Subcutaneous adipose tissue (tissue), 4 donors: ENCODE results near the gene MRPL4. TPM values are rescaled to one million over a fixed set of nuclear protein-coding genes. Genes with fewer than 3 reads are reported as not detected.

Source experiments
- total RNA-seq, 4 donors: library from RNA; depleted of rRNA; stranded (reverse); fragments of >200 nt; gene quantifications; one replicate each; pipeline ENCODE4 v1.1.0, GENCODE V29; 2016
- TF ChIP-seq, protein P1 (sequence below): fragments of 450-650 bp; IDR thresholded peaks from one replicate; pipeline ENCODE4 v1.5.1; 2016; ENCODE audit warnings: low read depth, mild to moderate bottlenecking, control low read depth, antibody characterized with exemption, moderate library complexity

The MRPL4 gene
- total RNA-seq, 4 donors from 2014 or later: 30.6 to 60.8 (median 31.0) TPM

DNA sequence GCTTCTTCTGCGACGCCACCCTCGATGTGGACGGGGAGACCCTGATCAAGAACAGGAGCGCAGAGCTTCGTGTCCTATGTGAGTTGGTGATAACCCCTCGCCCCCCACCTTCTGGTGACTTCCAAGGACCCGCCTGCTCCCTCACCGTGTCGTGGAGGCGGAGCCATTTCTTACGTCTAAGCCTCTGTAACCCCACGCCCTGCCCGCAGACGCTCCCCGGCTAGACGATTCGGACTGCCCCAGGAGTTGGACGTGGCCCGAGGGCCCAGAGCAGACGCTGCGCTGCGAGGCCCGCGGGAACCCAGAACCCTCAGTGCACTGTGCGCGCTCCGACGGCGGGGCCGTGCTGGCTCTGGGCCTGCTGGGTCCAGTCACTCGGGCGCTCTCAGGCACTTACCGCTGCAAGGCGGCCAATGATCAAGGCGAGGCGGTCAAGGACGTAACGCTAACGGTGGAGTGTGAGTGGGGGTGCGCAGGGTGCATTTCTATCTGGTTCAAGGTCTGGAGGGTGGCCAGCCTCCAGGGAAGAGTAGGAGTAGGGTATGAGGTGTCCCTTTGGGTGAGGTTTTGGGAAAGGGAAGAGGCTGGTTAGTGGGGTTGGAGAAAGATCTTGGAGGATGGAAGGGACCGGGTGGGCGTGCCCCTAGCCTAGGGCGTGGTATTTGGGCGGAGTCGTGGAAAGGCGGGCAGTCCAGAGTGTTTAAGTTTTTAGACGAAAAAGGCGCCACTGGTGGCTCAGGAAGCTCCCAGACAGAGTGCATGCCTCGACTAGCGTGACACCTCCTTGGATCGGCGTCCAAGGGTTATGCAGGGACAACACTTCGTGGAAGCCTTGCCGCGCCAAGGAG, 41.0 kb downstream of the MRPL4 start:
- TF ChIP-seq, protein P1, sequence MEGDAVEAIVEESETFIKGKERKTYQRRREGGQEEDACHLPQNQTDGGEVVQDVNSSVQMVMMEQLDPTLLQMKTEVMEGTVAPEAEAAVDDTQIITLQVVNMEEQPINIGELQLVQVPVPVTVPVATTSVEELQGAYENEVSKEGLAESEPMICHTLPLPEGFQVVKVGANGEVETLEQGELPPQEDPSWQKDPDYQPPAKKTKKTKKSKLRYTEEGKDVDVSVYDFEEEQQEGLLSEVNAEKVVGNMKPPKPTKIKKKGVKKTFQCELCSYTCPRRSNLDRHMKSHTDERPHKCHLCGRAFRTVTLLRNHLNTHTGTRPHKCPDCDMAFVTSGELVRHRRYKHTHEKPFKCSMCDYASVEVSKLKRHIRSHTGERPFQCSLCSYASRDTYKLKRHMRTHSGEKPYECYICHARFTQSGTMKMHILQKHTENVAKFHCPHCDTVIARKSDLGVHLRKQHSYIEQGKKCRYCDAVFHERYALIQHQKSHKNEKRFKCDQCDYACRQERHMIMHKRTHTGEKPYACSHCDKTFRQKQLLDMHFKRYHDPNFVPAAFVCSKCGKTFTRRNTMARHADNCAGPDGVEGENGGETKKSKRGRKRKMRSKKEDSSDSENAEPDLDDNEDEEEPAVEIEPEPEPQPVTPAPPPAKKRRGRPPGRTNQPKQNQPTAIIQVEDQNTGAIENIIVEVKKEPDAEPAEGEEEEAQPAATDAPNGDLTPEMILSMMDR: no peak

DNA sequence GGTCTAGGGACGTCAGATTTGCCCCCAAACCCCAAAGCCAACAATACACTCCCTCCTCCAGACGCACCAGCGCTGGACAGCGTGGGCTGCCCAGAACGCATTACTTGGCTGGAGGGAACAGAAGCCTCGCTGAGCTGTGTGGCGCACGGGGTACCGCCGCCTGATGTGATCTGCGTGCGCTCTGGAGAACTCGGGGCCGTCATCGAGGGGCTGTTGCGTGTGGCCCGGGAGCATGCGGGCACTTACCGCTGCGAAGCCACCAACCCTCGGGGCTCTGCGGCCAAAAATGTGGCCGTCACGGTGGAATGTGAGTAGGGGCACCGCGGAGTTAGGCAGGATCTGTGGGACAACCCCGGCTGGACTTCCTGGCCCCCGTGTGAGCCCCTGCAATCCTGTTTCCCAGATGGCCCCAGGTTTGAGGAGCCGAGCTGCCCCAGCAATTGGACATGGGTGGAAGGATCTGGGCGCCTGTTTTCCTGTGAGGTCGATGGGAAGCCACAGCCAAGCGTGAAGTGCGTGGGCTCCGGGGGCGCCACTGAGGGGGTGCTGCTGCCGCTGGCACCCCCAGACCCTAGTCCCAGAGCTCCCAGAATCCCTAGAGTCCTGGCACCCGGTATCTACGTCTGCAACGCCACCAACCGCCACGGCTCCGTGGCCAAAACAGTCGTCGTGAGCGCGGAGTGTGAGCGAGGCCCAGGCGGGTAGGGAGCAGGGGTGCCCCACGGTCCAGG, 41.8 kb downstream of the MRPL4 start:
- TF ChIP-seq, protein P1: no peak

DNA sequence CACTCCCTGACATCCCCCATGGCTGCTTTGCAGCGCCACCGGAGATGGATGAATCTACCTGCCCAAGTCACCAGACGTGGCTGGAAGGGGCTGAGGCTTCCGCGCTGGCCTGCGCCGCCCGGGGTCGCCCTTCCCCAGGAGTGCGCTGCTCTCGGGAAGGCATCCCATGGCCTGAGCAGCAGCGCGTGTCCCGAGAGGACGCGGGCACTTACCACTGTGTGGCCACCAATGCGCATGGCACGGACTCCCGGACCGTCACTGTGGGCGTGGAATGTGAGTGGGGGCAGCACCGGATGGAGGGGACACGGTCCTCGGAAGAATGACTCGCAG, 42.3 kb downstream of the MRPL4 start:
- TF ChIP-seq, protein P1: no peak

DNA sequence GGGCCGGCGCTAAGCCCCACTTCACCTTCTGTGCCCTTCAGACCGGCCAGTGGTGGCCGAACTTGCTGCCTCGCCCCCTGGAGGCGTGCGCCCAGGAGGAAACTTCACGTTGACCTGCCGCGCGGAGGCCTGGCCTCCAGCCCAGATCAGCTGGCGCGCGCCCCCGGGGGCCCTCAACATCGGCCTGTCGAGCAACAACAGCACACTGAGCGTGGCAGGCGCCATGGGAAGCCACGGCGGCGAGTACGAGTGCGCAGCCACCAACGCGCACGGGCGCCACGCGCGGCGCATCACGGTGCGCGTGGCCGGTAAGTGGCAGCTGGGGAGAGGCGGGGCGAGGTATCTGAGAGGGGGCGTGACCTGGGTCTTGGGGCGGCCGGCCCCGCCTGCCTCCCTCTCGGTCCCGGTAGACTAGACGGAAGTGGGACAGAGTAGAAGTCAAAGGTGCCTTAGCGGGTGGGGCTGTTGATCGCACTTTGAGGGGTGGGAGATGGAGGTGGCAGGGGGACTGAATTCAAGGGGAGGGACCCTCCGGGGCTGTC, 43.4 kb downstream of the MRPL4 start:
- TF ChIP-seq, protein P1: no peak

DNA sequence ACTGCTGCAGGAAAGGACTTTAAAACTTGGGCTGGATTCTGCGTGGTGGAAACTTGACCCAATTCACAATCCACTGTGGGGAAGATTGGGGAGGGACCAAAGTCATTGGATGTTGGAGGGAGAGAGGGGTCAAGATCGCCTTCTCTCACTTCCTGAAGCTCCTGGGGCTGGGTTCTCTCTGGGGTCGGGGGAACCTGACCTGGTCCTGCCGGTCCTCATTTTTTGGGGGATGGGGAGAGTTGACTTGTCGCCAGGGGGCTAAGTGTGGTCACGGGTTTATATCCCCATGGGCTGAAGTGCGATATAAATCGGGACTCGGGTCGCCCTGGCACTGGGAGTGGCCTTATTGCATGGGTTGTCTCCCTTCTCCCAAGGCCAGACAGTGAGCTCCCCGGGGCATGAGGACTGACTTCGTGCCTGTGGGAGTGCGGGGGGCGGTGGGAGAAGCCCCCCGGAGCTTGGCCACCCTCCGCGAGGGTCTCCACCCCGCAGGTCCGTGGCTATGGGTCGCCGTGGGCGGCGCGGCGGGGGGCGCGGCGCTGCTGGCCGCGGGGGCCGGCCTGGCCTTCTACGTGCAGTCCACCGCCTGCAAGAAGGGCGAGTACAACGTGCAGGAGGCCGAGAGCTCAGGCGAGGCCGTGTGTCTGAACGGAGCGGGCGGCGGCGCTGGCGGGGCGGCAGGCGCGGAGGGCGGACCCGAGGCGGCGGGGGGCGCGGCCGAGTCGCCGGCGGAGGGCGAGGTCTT, 44.0 kb downstream of the MRPL4 start:
- TF ChIP-seq, protein P1: no peak

DNA sequence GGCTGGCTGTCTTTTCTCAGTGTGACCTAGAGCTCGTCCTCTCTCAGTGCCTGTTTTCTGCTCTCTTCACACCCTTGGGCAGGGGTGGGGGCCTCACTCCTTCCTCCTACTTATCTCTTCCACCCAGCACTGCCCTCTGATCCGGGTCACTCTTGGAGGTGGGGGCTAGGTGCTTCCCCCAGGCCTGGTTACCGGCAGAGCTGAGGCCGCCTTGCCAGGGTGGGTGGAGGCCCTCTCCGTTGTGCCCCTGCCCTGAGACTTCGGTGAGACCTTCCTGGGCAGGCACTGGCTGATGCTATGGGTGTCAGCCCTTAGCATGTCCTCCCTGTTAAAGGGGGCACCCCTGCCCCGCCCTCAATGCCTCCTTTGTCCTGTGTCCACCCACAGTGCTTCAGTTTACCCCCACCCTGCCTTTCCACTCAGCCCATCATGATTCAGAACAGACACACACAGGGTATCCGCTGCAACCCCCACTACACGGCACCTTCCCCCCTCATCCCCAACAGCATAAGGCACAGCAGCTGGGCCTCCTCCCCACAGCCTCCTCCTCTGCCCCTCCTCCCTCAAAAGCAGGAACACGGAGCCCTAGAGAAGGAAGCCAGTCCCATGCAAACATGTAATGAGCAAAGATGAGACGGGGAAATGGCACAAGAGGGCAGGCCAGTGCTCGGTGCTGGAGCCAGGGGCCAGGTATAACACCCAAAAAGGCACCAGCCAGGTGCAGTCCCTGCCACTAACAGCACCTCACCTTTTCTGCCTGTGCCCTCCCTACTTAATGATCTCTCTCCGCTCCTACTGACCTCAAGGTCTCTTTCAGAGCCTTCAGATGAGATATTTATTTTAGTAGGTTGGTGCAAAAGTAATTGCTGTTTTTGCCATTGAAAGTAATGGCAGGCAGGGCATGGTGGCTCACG, 47.8 kb downstream of the MRPL4 start:
- TF ChIP-seq, protein P1: no peak
